ENCODE measurements around the gene RBM24. TPM values are rescaled to one million over a fixed set of nuclear protein-coding genes. Genes with fewer than 3 reads are reported as not detected.

The RBM24 gene
- total RNA-seq, 1 experiment from 2014 or later: 0.48 TPM

- Histone ChIP-seq H3K4me2 (ENCODE audit: insufficient read depth, insufficient read length, low read length) (no peak overlapping the region), H3T11ph (ENCODE audit: low read length) (no peak overlapping the region), H3K23me2 (ENCODE audit: insufficient read length, low read depth, low read length, poor library complexity, severe bottlenecking) (no peaks in the 10 kb centered on the region), H4K8ac (replicated peaks; ENCODE audit: insufficient read length, low read depth, low read length) (no peak overlapping the region), H2BK5ac (ENCODE audit: insufficient read length, low read length) (no peak overlapping the region), H3K14ac (ENCODE audit: insufficient read depth, low read length) (no peak overlapping the region), H2AFZ (ENCODE audit: low read length) (no peak overlapping the region), H2BK15ac (ENCODE audit: low read depth, low read length) (no peak overlapping the region), H2BK20ac (ENCODE audit: low read depth, low read length, poor library complexity, severe bottlenecking) (no peak overlapping the region), H2BK120ac (ENCODE audit: low read depth, low read length, poor library complexity, severe bottlenecking) (no peak overlapping the region), H3K56ac (ENCODE audit: insufficient read length, low read depth, low read length) (no peak overlapping the region), H2BK12ac (ENCODE audit: insufficient read length, low read depth, low read length) (no peak overlapping the region), H2AK5ac (ENCODE audit: insufficient read length, low read length) (no peak overlapping the region), H3K9ac (ENCODE audit: extremely low read depth, insufficient read length, low read length) (no peak overlapping the region), H3K18ac (ENCODE audit: insufficient read length, low read depth, low read length) (no peak overlapping the region), H4K5ac (ENCODE audit: insufficient read length, low read depth, low read length) (no peak overlapping the region), H3K79me1 (ENCODE audit: insufficient read depth, low read depth, low read length, poor library complexity, severe bottlenecking) (no peaks in the 10 kb centered on the region), H3K23ac (ENCODE audit: insufficient read length, low read depth, low read length) (no peak overlapping the region), H3K79me2 (ENCODE audit: insufficient read depth, low read length) (no peaks in the 10 kb centered on the region), H4K20me1 (ENCODE audit: control insufficient read depth, insufficient read depth, insufficient read length) (no peaks in the 10 kb centered on the region), H3K9me3 (ENCODE audit: control insufficient read depth, low read depth, low read length) (no peaks in the 10 kb centered on the region), H3K27ac (ENCODE audit: insufficient read length, low read depth, low read length) (no peak overlapping the region), H3K4ac (ENCODE audit: low read depth, low read length) (no peak overlapping the region), H4K91ac (ENCODE audit: insufficient read length, low read depth, low read length) (no peak overlapping the region), H3K4me1 (ENCODE audit: insufficient read depth, low read length) (no peaks in the 10 kb centered on the region), H3K27me3 (ENCODE audit: insufficient read depth, low read length) (no peaks in the 10 kb centered on the region)
- TF ChIP-seq CTCF (conservative IDR thresholded peaks at IDR 0.05): no peak
- Mint-ChIP-seq H3K27me3 (ENCODE audit: low read depth) (no peaks in the 10 kb centered on the region; the same call in none of the 2 replicates), H3K4me1 (no peaks in the 10 kb centered on the region), H3K27ac (no peak overlapping the region), H3K9me3 (peaks cover 3 to 4% of the 10 kb centered on the region in 2 experiments; a peak in 2 of 5 replicates), H3K4me3 (no peak overlapping the region), H3K36me3 (ENCODE audit: insufficient read depth in 1 of 3, low read depth in 3 of 3) (no peaks in the 10 kb centered on the region)
- DNase-seq: no peak
- no CpG with 5 or more reads among the region's 2 CpGs for WGBS (ENCODE audit: extremely low coverage, insufficient read length, low lambda C conversion rate)
Measured at GRCh38 chr6:17343215-17343614, 62.1 kb downstream of the RBM24 start.

Other genes with a start within 250 kb of the RBM24 start
- gene STMND1, start 179.3 kb upstream of the RBM24 start, total RNA-seq (2021): not detected in 2 replicates
- 11.5 and 11.9 TPM in 2 replicates for gene CAP2, start 112.2 kb downstream of the RBM24 start, total RNA-seq (2021)